HCT116 (cell line): Measurements from ENCODE around the gene SYNDIG1. TPM values are rescaled to one million over a fixed set of nuclear protein-coding genes. Genes with fewer than 3 reads are reported as not detected.

ENCODE experiments used
- ATAC-seq: fragments of 200-7000 bp; cut with Tn5 transposase; 2 replicates; pipeline ENCODE4 v1.9.1; 2020; ENCODE audit warnings: mild to moderate bottlenecking, moderate library complexity
- BruUV-seq: library from RNA; stranded (reverse); fragments of 400-500 nt; replicated peaks from 2 replicates; lab custom pipeline; 2021; lab: Mats Ljungman, UMichigan
- CTCF ChIA-PET: fragments of 300-600 bp; sonication (Branson Sonifier 250); formaldehyde crosslinking; loops from one replicate; lab custom pipeline; 2021; ENCODE audit warnings: antibody characterized with exemption; lab: Charles Lee
- POLR2A ChIA-PET: fragments of 300-600, 350-600 bp; sonication (Branson Sonifier 250); formaldehyde crosslinking; loops from one replicate; lab custom pipeline; 2021; ENCODE audit warnings: antibody characterized with exemption; lab: Charles Lee
- RAD21 ChIA-PET, 2 experiments: fragments of 300-600 bp; sonication (Branson Sonifier 250); formaldehyde crosslinking; loops; one replicate each; lab custom pipeline; 2023; ENCODE audit warnings: low total read pairs in 2 of 2; ENCODE audit not compliant: uncharacterized antibody in 2 of 2, unreplicated experiment in 2 of 2, low non-redundant PET in 1 of 2; lab: Charles Lee
- DNase-seq: peaks from one replicate; pipeline ENCODE4 v3.0.0-alpha.2; 2010; ENCODE audit warnings: low read depth, low spot score
- H2AFZ ChIP-seq: fragments of 200-600 bp; shearing (Covaris generic), sonication (generic); 2 replicates; pipeline ENCODE4 v1.6.1; 2017; ENCODE audit warnings: low read depth, mixed run types, mixed read lengths, antibody characterized with exemption, low read length; ENCODE audit not compliant: poor library complexity, severe bottlenecking
- H3K27ac ChIP-seq: 2 replicates; pipeline ENCODE4 v1.5.1; 2012; ENCODE audit warnings: low read depth, low read length
- H3K27me3 ChIP-seq: fragments of 200-600 bp; sonication (generic); 2 replicates; pipeline ENCODE4 v1.6.1; 2016; ENCODE audit warnings: mixed run types, low read length, mixed read lengths; ENCODE audit not compliant: insufficient read depth
- H3K36me3 ChIP-seq, 2 experiments: fragments of 200-500 bp in 1 of 2; fragments of 200-600 bp in 1 of 2; sonication (Bioruptor generic) in 1 of 2; sonication (generic) in 1 of 2; 2 replicates each; pipeline versions ENCODE4 v1.5.1 to v1.6.1; 2014 to 2016; ENCODE audit warnings: low read length in 2 of 2, inconsistent platforms in 1 of 2, mixed read lengths in 1 of 2, mixed run types in 1 of 2; ENCODE audit not compliant: insufficient read depth in 2 of 2, control insufficient read depth in 1 of 2
- H3K4me1 ChIP-seq, 2 experiments: fragments of 200-600 bp in 1 of 2; sonication (generic) in 1 of 2; 2 replicates each; pipeline versions ENCODE4 v1.5.1 to v1.6.1; 2012 to 2017; ENCODE audit warnings: low read length in 2 of 2, inconsistent platforms in 1 of 2, mild to moderate bottlenecking in 1 of 2, mixed read lengths in 1 of 2, mixed run types in 1 of 2, moderate library complexity in 1 of 2; ENCODE audit not compliant: insufficient read depth in 2 of 2, control insufficient read depth in 1 of 2
- H3K4me2 ChIP-seq: fragments of 200-600 bp; sonication (generic); 2 replicates; pipeline ENCODE4 v1.6.1; 2017; ENCODE audit warnings: mixed run types, low read length, mixed read lengths
- H3K4me3 ChIP-seq, 2 experiments: fragments of 200-600 bp in 1 of 2; sonication (generic) in 1 of 2; replicated peaks in 1 of 2; 2 replicates each; pipeline ENCODE4 v1.5.1; 2011 to 2016; ENCODE audit warnings: low read length in 2 of 2, control low read depth in 1 of 2, low read depth in 1 of 2, mild to moderate bottlenecking in 1 of 2, mixed read lengths in 1 of 2, mixed run types in 1 of 2
- H3K79me2 ChIP-seq: fragments of 200-600 bp; sonication (generic); 2 replicates; pipeline ENCODE4 v1.6.1; 2017; ENCODE audit warnings: mild to moderate bottlenecking, mixed run types, low read length, moderate library complexity, mixed read lengths; ENCODE audit not compliant: insufficient read depth
- H3K9ac ChIP-seq: fragments of 200-600 bp; sonication (generic); 2 replicates; pipeline ENCODE4 v1.6.1; 2016; ENCODE audit warnings: low read length, mixed read lengths
- H3K9me2 ChIP-seq: fragments of 200-600 bp; sonication (generic), shearing (Covaris generic); 2 replicates; pipeline ENCODE4 v1.6.1; 2017; ENCODE audit warnings: mixed run types, mild to moderate bottlenecking, moderate library complexity; ENCODE audit not compliant: insufficient read depth
- H3K9me3 ChIP-seq, 2 experiments: fragments of 200-500 bp in 1 of 2; fragments of 200-600 bp in 1 of 2; sonication (Bioruptor generic) in 1 of 2; sonication (generic) in 1 of 2; 2 replicates each; pipeline ENCODE4 v1.6.1; 2014 to 2017; ENCODE audit warnings: low read length in 2 of 2, mixed read lengths in 2 of 2, inconsistent platforms in 1 of 2, low read depth in 1 of 2, mild to moderate bottlenecking in 1 of 2, mixed run types in 1 of 2, moderate library complexity in 1 of 2; ENCODE audit not compliant: control insufficient read depth in 1 of 2, insufficient read depth in 1 of 2
- H4K20me1 ChIP-seq: fragments of 200-600 bp; sonication (generic), shearing (Covaris generic); 2 replicates; pipeline ENCODE4 v1.6.1; 2017; ENCODE audit warnings: mixed run types, mild to moderate bottlenecking, moderate library complexity; ENCODE audit not compliant: insufficient read depth
- CEBPB ChIP-seq: IDR thresholded peaks from 2 replicates; pipeline ENCODE4 v1.6.1; 2012; ENCODE audit warnings: low read depth
- CTCF ChIP-seq, 3 experiments: fragments of 200-600 bp in 1 of 3; sonication (generic) in 1 of 3; IDR thresholded peaks in 2 of 3; conservative IDR thresholded peaks in 1 of 3; 2 replicates each; pipeline ENCODE4 v1.5.1; 2012 to 2017; ENCODE audit warnings: low read depth in 2 of 3, low read length in 2 of 3, antibody characterized with exemption in 1 of 3, borderline replicate concordance in 1 of 3, control low read depth in 1 of 3, mild to moderate bottlenecking in 1 of 3, mixed read lengths in 1 of 3, mixed run types in 1 of 3, moderate library complexity in 1 of 3; ENCODE audit not compliant: insufficient read depth in 1 of 3
- EGR1 ChIP-seq: IDR thresholded peaks from 2 replicates; pipeline ENCODE4 v1.6.1; 2012; ENCODE audit warnings: low read depth
- EZH2 ChIP-seq: fragments of 200-600 bp; sonication (generic); IDR thresholded peaks from 2 replicates; pipeline ENCODE4 v1.6.1; 2017; ENCODE audit warnings: antibody characterized with exemption, mixed run types
- FOSL1 ChIP-seq: IDR thresholded peaks from 2 replicates; pipeline ENCODE4 v1.6.1; 2012; ENCODE audit warnings: low read depth
- JUND ChIP-seq: IDR thresholded peaks from 2 replicates; pipeline ENCODE4 v1.6.1; 2012
- POLR2A ChIP-seq: IDR thresholded peaks from 2 replicates; pipeline ENCODE4 v1.7.0; 2011; ENCODE audit warnings: borderline replicate concordance; ENCODE audit not compliant: insufficient read depth, insufficient read length; ENCODE audit errors: extremely low read depth
- POLR2AphosphoS5 ChIP-seq: IDR thresholded peaks from 2 replicates; pipeline ENCODE4 v1.6.1; 2011; ENCODE audit warnings: mild to moderate bottlenecking, low read depth, low read length, moderate library complexity
- RAD21 ChIP-seq: IDR thresholded peaks from 2 replicates; pipeline ENCODE4 v1.6.1; 2012; ENCODE audit warnings: low read depth, mild to moderate bottlenecking
- SRF ChIP-seq: IDR thresholded peaks from 2 replicates; pipeline ENCODE4 v1.6.1; 2012; ENCODE audit warnings: low read depth
- YY1 ChIP-seq: IDR thresholded peaks from 2 replicates; pipeline ENCODE4 v1.6.1; 2011; ENCODE audit warnings: low read length, low read depth, moderate library complexity, mild to moderate bottlenecking; ENCODE audit not compliant: insufficient replicate concordance; ENCODE audit errors: extremely low read depth
- ZNF274 ChIP-seq: fragments of 200-500 bp; sonication (Bioruptor generic); IDR thresholded peaks from 2 replicates; pipeline ENCODE4 v1.6.1; 2014; ENCODE audit warnings: mild to moderate bottlenecking, low read depth, low read length, inconsistent platforms
- intact Hi-C: fragments of 100-400 bp; cut with micrococcal nuclease; formaldehyde crosslinking; loops from 2 replicates; pipeline ENCODE4 v1.10.0; 2022
- total RNA-seq: library from RNA; stranded (reverse); gene quantifications from one replicate; pipeline ENCODE4 v1.2.1, GENCODE V29; 2021; ENCODE audit not compliant: unreplicated experiment
- TF ChIP-seq, protein P1 (sequence below): IDR thresholded peaks from 2 replicates; pipeline ENCODE4 v1.6.1; 2011; ENCODE audit warnings: mild to moderate bottlenecking, low read length, moderate library complexity; ENCODE audit not compliant: insufficient replicate concordance; ENCODE audit errors: extremely low read depth
- TF ChIP-seq, protein P2 (sequence below): IDR thresholded peaks from 2 replicates; pipeline ENCODE4 v1.6.1; 2012

SYNDIG1 gene
- total RNA-seq, 1 experiment from 2014 or later, result not detected

- Histone ChIP-seq H3K4me3 (no peak overlapping the region), H3K36me3 (no peaks in the 10 kb centered on the region), H4K20me1 (no peaks in the 10 kb centered on the region), H3K79me2 (no peaks in the 10 kb centered on the region), H3K9ac (no peak overlapping the region), H3K4me1 (peaks cover 1 to 19% of the 10 kb centered on the region in 2 experiments), H3K9me2 (no peaks in the 10 kb centered on the region), H2AFZ (no peak overlapping the region), H3K4me2 (no peak overlapping the region), H3K9me3 (no peaks in the 10 kb centered on the region), H3K27me3 (peaks cover 27% of the 10 kb centered on the region; the same call in 1 of the 2 replicates), H3K27ac (no peak overlapping the region)
- ChIA-PET RAD21 (no interaction called here), POLR2A (no interaction called here), CTCF (no interaction called here)
- BruUV-seq, result no TSS peak
- TF ChIP-seq JUND, result no peak
- no peak for TF ChIP-seq SRF
- TF ChIP-seq POLR2A, result no peak
- no peak for DNase-seq
- ATAC-seq, result no peak
- intact Hi-C loops, result no loop called here
Measured at GRCh38 chr20:24647713-24648112, 178.3 kb downstream of the SYNDIG1 start.

GRCh38 chr20:24648481-24648880 is 179.1 kb downstream of the SYNDIG1 start:
- H3K36me3 ChIP-seq, result no peaks in the 10 kb centered on the region
- no peak overlapping the region for H3K27ac ChIP-seq
- ChIA-PET POLR2A (no interaction called here), RAD21 (no interaction called here), CTCF (no interaction called here)
- DNase-seq, result no peak
- no peak overlapping the region for H3K4me2 ChIP-seq
- no peaks in the 10 kb centered on the region for H4K20me1 ChIP-seq
- H2AFZ ChIP-seq, result no peak overlapping the region
- H3K79me2 ChIP-seq, result no peaks in the 10 kb centered on the region
- no peaks in the 10 kb centered on the region for H3K9me3 ChIP-seq
- H3K4me3 ChIP-seq, result no peak overlapping the region
- H3K9me2 ChIP-seq, result no peaks in the 10 kb centered on the region
- no TSS peak for BruUV-seq
- ATAC-seq, result no peak
- H3K9ac ChIP-seq, result no peak overlapping the region
- intact Hi-C loops, result no loop called here
- peaks cover 6 to 26% of the 10 kb centered on the region in 2 experiments for H3K4me1 ChIP-seq
- H3K27me3 ChIP-seq, result peaks cover 24% of the 10 kb centered on the region; the same call in 1 of the 2 replicates
- TF ChIP-seq FOSL1 (no peak), POLR2A (no peak), RAD21 (no peak), POLR2AphosphoS5 (no peak), CTCF (IDR thresholded peaks at IDR 0.05 in 2 of 3, conservative IDR thresholded peaks at IDR 0.05 in 1 of 3; ENCODE audit: borderline replicate concordance in 1 of 3, insufficient read depth in 1 of 3, low read depth in 2 of 3, low read length in 2 of 3) (no peak), SRF (no peak), CEBPB (no peak), EGR1 (no peak), YY1 (no peak), EZH2 (no peak), JUND (no peak), ZNF274 (no peak)
- TF ChIP-seq, protein P1, sequence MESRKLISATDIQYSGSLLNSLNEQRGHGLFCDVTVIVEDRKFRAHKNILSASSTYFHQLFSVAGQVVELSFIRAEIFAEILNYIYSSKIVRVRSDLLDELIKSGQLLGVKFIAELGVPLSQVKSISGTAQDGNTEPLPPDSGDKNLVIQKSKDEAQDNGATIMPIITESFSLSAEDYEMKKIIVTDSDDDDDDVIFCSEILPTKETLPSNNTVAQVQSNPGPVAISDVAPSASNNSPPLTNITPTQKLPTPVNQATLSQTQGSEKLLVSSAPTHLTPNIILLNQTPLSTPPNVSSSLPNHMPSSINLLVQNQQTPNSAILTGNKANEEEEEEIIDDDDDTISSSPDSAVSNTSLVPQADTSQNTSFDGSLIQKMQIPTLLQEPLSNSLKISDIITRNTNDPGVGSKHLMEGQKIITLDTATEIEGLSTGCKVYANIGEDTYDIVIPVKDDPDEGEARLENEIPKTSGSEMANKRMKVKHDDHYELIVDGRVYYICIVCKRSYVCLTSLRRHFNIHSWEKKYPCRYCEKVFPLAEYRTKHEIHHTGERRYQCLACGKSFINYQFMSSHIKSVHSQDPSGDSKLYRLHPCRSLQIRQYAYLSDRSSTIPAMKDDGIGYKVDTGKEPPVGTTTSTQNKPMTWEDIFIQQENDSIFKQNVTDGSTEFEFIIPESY, result no peak
- TF ChIP-seq, protein P2, sequence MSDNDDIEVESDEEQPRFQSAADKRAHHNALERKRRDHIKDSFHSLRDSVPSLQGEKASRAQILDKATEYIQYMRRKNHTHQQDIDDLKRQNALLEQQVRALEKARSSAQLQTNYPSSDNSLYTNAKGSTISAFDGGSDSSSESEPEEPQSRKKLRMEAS, result no peak
